Posterior vena cava (tissue), 2 donors: Measurements from ENCODE around the gene INPP4A. TPM values are rescaled to one million over a fixed set of nuclear protein-coding genes. Genes with fewer than 3 reads are reported as not detected.
A peak's percentile ranks its signal among the peaks of the same experiment; 100 is the strongest.

Experiments
- DNase-seq: peaks from one replicate; pipeline ENCODE4 v3.0.0-alpha.2; 2020; ENCODE audit warnings: low spot score
- intact Hi-C, 2 donors: fragments of 100-400 bp; cut with DNase I; formaldehyde crosslinking; loops; one replicate each; pipeline versions ENCODE4 v1.14.1 to v1.14.2; 2022 to 2023
- total RNA-seq, 2 donors: library from RNA; stranded (reverse); fragmentation: NEBNext Ultra II Directional; extraction: Animal tissue kit (Norgen Biotek cat#: 25700); gene quantifications; one replicate each; pipeline ENCODE4 v1.2.1, GENCODE V29; 2021
- donor health status: DM: yes; HTN: yes; CAD: no.
- donor health status: DM: yes; HTN: yes; CAD: no.

INPP4A gene
- total RNA-seq, 2 donors from 2014 or later, result 31.5 to 42.9 TPM

GRCh38 chr2:98568161-98568956 lies 123.7 kb downstream of the INPP4A start:
- no peak for DNase-seq
- intact Hi-C loops, result no loop called here

- DNase-seq, result peak; percentile 88
- intact Hi-C loops, result no loop called here
Measured at GRCh38 chr2:98569197-98569793, 124.6 kb downstream of the INPP4A start.

- intact Hi-C loops, result no loop called here
- DNase-seq, result no peak
Measured at GRCh38 chr2:98569915-98570314, 125.3 kb downstream of the INPP4A start.

GRCh38 chr2:98570356-98570755 lies 125.7 kb downstream of the INPP4A start:
- intact Hi-C loops, result no loop called here
- DNase-seq, result no peak

GRCh38 chr2:98571121-98571701 lies 126.6 kb downstream of the INPP4A start:
- DNase-seq, result no peak
- intact Hi-C loops, result no loop called here

GRCh38 chr2:98571796-98572195 lies 127.1 kb downstream of the INPP4A start:
- no peak for DNase-seq
- intact Hi-C loops, result no loop called here

- intact Hi-C loops, result no loop called here
- DNase-seq, result no peak
Measured at GRCh38 chr2:98572211-98572610, 127.6 kb downstream of the INPP4A start.

- intact Hi-C loops, result no loop called here
- no peak for DNase-seq
Measured at GRCh38 chr2:98572676-98573075, 128.0 kb downstream of the INPP4A start.

- intact Hi-C loops, result no loop called here
- no peak for DNase-seq
Measured at GRCh38 chr2:98573426-98573825, 128.8 kb downstream of the INPP4A start.

GRCh38 chr2:98576666-98577312 lies 132.1 kb downstream of the INPP4A start:
- no peak for DNase-seq
- intact Hi-C loops, result no loop called here

GRCh38 chr2:98577313-98577712 lies 132.7 kb downstream of the INPP4A start:
- no peak for DNase-seq
- intact Hi-C loops, result no loop called here

- intact Hi-C loops, result no loop called here
- no peak for DNase-seq
Measured at GRCh38 chr2:98578231-98578630, 133.6 kb downstream of the INPP4A start.

- intact Hi-C loops, result no loop called here
- DNase-seq, result no peak
Measured at GRCh38 chr2:98579926-98580325, 135.3 kb downstream of the INPP4A start.

- intact Hi-C loops, result no loop called here
- DNase-seq, result no peak
Measured at GRCh38 chr2:98580656-98581284, 136.1 kb downstream of the INPP4A start.

- no peak for DNase-seq
- intact Hi-C loops, result no loop called here
Measured at GRCh38 chr2:98582523-98582922, 137.9 kb downstream of the INPP4A start.

- intact Hi-C loops, result no loop called here
- DNase-seq, result no peak
Measured at GRCh38 chr2:98583276-98583675, 138.6 kb downstream of the INPP4A start.

GRCh38 chr2:98583816-98584618 lies 139.4 kb downstream of the INPP4A start:
- intact Hi-C loops, result no loop called here
- DNase-seq, result no peak

GRCh38 chr2:98585386-98585785 lies 140.7 kb downstream of the INPP4A start:
- no peak for DNase-seq
- intact Hi-C loops, result no loop called here

- no peak for DNase-seq
- intact Hi-C loops, result no loop called here
Measured at GRCh38 chr2:98586551-98587140, 142.0 kb downstream of the INPP4A start.
